SU-DHL-6 (cell line): Measurements from ENCODE around the gene DIP2C.

Experiments
- CTCF ChIP-seq: fragments of 200-600 bp; sonication (generic); IDR thresholded peaks from one replicate; pipeline ENCODE4 v1.5.1; 2017; ENCODE audit warnings: antibody characterized with exemption, mild to moderate bottlenecking, low read length, moderate library complexity; ENCODE audit not compliant: insufficient read depth, poor library complexity, severe bottlenecking
- EZH2phosphoT487 ChIP-seq: fragments of 200-600 bp; sonication (generic), shearing (Covaris generic); conservative IDR thresholded peaks from 2 replicates; pipeline ENCODE4 v1.6.1; 2018; ENCODE audit warnings: mild to moderate bottlenecking, antibody characterized with exemption, low read length, moderate library complexity, mixed read lengths

- no peak for TF ChIP-seq CTCF
- TF ChIP-seq EZH2phosphoT487: no peak
These were observed 464.9 kb downstream of the DIP2C start for GRCh38 chr10:224571-224970.
